DMS153 (cell line): ENCODE measurements around the gene RASSF5.
"Not testable (repeated sequence)": the region's sequence is repeated elsewhere in the genome, so short reads cannot be mapped to it uniquely, and the experiment has no call there.

Experiments used
- DNase-seq: peaks from one replicate; lab custom pipeline; 2025; lab: John Stamatoyannopoulos, UW

The RASSF5 gene

GRCh38 chr1:206586501-206587445 lies 79.4 kb downstream of the RASSF5 start:
- no peak for DNase-seq

- no peak for DNase-seq
Observed at GRCh38 chr1:206587904-206588303, 80.6 kb downstream of the RASSF5 start.

GRCh38 chr1:206588492-206588891 lies 81.2 kb downstream of the RASSF5 start:
- no peak for DNase-seq

DNA sequence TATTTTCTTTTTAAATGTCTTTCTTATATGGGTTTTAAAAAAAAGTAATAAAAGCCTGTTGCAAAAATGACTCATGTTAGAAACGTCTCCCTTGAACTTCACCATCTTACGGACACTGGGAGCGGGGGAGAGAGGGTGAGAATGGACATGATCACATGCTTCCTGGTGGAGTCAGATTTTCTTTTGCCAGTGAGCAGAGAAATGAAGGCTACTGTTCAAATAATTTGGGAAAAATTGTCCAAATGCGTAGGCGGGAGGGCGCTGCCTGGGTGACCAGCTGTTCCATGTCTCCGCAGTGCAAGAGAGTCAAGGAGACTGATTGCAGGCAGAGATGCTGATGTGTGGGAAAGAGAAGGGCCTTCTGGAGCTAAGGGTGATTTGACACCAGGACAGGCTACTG lies 81.9 kb downstream of the RASSF5 start:
- DNase-seq: no peak

- DNase-seq: no peak
Observed at GRCh38 chr1:206590025-206590758, 82.9 kb downstream of the RASSF5 start.

GRCh38 chr1:206591226-206591625 lies 83.9 kb downstream of the RASSF5 start:
- no peak for DNase-seq

DNA sequence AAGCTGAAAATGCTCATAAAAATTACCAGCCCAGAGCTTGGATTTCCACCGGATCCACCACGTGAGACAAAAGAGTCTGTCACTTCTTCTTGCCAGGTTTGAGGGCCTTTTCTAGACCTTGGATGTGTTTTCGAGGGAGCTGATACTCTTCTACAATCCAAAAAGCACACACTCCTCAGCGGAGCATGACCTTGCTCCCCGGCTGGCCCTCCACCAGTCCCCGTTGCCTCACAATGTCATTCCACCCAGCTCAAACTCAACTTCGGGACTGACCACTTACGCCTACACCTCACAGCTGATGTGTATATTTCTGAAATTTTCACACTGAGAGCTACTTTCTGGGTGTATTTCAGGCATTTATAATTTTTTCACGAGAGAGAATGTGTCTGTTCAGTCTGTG lies 84.4 kb downstream of the RASSF5 start:
- no peak for DNase-seq

DNA sequence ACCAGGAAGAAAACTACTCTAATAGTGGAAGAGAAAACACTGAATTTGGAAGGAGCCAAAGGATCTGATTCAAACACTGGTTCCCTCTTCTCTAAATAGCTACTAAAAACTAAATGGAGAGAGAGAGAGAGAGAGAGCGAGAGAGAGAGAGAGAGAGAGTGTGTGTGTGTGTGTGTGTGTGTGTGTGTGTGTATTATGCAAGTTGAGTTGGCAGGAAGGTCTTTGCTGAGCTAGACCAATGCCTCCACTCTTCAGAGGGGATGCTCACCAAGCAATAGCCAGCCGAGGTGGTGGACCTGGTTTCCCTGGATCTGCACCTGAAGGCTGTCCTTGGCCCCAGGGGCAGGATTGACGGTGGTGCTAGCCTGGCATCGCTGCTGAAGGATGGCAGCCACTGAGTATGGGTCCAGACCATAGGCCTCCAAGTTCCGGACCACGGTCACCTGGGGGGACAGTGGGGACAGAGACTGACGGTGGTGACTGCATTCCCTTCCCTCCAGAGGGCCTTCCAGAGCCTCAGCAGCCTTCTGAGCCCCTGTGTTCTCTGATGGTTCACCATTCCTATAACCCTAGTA lies 86.1 kb downstream of the RASSF5 start:
- DNase-seq: no peak

DNA sequence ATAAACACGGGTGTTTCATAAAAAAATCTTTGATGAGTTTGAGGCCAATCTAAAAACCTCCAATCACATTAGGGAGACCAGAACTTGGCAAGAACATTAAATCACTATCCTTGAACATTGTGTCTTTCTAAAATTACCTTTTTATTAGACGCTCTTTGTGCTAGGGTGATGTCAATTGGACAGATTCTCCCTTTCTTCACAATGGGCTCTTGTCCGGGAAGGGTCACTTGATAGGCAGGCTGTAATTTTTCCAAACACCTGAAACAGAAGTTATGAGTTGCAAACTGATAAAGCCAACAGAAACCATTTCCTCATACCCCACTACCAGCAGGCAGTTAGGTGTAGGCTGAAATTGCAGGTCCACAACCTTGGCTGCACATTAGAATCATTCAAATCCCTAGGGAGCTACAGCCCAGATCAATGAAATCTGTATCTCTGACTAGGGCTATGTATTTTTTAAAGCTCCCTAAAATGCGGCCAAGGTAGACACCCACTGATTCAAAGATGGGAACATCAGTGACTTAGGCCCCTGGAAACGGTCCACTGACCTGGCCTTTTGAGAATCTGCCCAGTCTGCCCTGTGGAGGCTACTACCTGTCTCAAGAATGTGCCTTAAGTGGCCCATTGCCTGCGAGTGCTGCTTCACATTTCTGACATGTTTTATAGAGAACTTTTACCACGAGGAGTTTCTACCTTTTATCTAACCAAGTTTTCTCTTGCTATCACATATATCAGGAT lies 88.4 kb downstream of the RASSF5 start:
- DNase-seq: no peak

GRCh38 chr1:206596319-206596666 lies 89.0 kb downstream of the RASSF5 start:
- DNase-seq: no peak

GRCh38 chr1:206600527-206600926 lies 93.2 kb downstream of the RASSF5 start:
- DNase-seq: no peak

DNA sequence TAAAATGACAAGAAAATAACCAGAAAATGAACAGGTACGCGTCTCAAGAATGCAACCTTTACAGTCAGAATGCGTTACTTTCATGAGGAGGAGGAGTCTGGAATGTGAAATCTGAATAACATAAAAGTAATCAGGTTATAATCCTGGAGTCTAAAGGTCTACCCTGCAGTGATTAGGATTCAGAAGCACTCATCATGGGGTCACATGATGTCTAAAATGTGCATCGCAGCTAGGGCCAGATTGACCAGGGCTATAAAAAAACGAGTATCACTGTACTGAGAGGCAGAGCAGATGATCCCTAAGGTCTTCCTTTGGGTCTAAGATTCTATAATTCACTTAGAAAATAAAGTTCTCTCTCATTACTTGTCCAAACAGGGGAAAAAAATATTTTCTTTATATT lies 97.5 kb downstream of the RASSF5 start:
- no peak for DNase-seq

GRCh38 chr1:206606867-206607266 lies 99.5 kb downstream of the RASSF5 start:
- peak; percentile 36 for DNase-seq

GRCh38 chr1:206608108-206608698 lies 100.9 kb downstream of the RASSF5 start:
- no peak for DNase-seq

DNA sequence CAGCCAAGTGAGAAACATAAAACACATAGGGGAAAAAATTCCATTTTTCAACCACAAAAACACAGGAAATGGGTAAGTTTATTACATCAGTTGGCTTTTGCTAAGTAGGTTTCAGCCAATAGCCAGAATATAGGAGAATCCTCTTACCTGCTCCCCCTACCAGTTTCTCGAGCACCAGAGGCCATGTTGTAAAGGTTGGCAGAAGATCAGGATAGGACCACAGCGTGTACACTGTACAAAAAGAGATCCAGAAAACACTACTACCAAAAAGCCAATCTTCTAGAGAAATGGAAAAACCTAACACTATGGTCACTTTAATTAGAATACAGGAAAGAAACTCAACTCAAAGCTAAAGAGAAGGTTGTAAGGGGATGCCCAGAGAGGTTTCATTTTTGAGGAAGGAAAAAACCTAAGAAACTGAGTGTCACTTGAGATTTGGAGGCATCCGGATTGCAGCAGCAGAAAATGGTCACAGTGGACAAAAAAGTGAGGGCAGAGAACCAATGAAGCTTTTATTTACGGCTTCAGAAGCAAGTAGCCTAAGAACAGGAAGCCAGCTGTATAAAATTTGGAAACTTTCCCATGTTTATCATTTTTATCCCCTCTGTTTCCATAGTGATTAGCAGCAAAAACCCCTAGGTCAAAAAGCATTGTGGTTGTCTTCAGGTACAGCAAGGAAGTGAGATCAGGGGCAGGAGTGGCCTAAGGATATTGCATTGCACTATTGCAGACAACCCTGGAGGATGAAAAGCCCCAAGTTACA lies 102.1 kb downstream of the RASSF5 start:
- no peak for DNase-seq

GRCh38 chr1:206612129-206612876 lies 105.0 kb downstream of the RASSF5 start, which contains the start of gene EIF2D:
Gene EIF2D (minus strand): TSS chr1:206612465. CDS start chr1:206612342, 123 bp downstream.
- peak; percentile 92 for DNase-seq

DNA sequence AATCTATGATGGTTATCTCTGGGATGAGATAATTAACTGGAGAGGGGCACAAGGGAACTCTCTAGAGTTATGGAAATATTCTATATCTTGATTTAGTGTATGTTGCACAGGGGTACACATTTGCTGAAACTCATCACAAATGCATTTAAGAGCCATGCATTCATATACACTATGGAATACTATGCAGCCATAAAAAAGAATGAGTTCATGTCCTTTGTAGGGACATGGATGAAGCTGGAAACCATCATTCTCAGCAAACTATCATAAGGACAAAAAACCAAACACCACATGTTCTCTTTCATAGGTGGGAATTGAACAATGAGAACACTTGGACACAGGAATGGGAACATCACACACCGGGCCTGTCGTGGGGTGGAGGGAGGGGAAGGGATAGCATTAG lies 119.1 kb downstream of the RASSF5 start:
- DNase-seq: not testable (repeated sequence)

- DNase-seq: no peak
Observed at GRCh38 chr1:206628916-206629315, 121.6 kb downstream of the RASSF5 start.

- DNase-seq: peak; percentile 65
Observed at GRCh38 chr1:206631085-206631509, 123.8 kb downstream of the RASSF5 start.

DNA sequence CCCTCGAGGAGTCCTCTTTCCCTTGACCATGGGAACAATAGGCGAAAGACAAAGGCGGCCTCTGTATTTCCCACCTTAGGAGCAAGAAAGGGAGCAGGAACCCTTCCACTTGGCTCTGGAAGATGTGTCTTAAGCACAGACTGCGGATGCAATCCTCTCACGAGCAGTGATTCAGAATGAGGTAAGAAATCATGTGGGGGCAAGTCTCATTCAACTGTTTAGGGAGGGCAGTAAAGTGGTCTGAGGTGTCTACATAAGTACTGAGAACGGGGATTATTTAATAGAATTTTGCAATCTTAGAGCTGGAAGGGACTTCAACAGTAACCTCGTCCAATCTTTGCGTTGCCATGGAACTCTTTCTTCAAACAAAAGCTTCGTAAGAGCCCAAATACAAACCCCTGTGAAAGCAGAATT lies 126.4 kb downstream of the RASSF5 start:
- no peak for DNase-seq
